ENCODE measurements around the gene GALNT10. TPM values are rescaled to one million over a fixed set of nuclear protein-coding genes. Genes with fewer than 3 reads are reported as not detected.

Gene GALNT10
- total RNA-seq, 1 experiment from 2014 or later, result 27.8 TPM

DNA sequence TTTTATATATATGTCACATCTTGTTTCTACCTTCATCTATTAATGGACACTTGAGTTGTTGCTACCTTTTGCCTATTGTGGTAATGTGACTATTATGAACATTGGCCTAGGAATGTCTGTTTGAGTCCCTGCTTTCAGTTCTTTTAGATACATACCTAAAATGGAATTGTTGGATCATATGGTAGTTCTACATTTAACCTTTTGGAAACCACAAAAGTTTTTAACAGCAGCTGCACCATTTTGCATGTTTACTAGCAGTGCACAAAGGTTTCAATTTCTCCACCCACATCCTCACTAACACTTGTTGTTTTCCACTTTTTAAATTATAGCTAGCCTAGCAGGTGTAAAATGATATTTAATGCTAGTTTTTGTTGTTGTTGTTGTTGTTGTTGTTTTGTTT, 88.4 kb downstream of the GALNT10 start:
- Histone ChIP-seq H4K20me1 (ENCODE audit: insufficient read depth) (peaks cover 3% of the 10 kb centered on the region; the same call in 1 of the 2 replicates), H3K9ac (ENCODE audit: low read length) (no peak overlapping the region), H3K9me3 (ENCODE audit: control insufficient read depth in 1 of 2, insufficient read depth in 1 of 2, low read depth in 1 of 2, low read length in 2 of 2) (no peaks in the 10 kb centered on the region), H3K9me2 (ENCODE audit: insufficient read depth) (no peaks in the 10 kb centered on the region), H3K27ac (ENCODE audit: low read depth, low read length) (no peak overlapping the region), H3K27me3 (ENCODE audit: insufficient read depth, low read length) (no peaks in the 10 kb centered on the region), H3K36me3 (ENCODE audit: control insufficient read depth in 1 of 2, insufficient read depth in 2 of 2, low read length in 2 of 2) (no peaks in the 10 kb centered on the region), H3K4me2 (ENCODE audit: low read length) (no peak overlapping the region), H2AFZ (ENCODE audit: low read depth, low read length, poor library complexity, severe bottlenecking) (no peak overlapping the region), H3K4me1 (ENCODE audit: control insufficient read depth in 1 of 2, insufficient read depth in 2 of 2, low read length in 2 of 2) (no peaks in the 10 kb centered on the region), H3K79me2 (ENCODE audit: insufficient read depth, low read length) (no peaks in the 10 kb centered on the region), H3K4me3 (replicated peaks in 1 of 2; ENCODE audit: low read depth in 1 of 2, low read length in 2 of 2) (no peak overlapping the region)
- RAD21 ChIA-PET (ENCODE audit: low non-redundant PET in 1 of 2, low total read pairs in 2 of 2, uncharacterized antibody in 2 of 2, unreplicated experiment in 2 of 2), result no interaction called here
- DNase-seq (ENCODE audit: low read depth, low spot score), result no peak
- no peak for ATAC-seq
- POLR2A ChIA-PET, result no interaction called here
- TF ChIP-seq, protein P1, sequence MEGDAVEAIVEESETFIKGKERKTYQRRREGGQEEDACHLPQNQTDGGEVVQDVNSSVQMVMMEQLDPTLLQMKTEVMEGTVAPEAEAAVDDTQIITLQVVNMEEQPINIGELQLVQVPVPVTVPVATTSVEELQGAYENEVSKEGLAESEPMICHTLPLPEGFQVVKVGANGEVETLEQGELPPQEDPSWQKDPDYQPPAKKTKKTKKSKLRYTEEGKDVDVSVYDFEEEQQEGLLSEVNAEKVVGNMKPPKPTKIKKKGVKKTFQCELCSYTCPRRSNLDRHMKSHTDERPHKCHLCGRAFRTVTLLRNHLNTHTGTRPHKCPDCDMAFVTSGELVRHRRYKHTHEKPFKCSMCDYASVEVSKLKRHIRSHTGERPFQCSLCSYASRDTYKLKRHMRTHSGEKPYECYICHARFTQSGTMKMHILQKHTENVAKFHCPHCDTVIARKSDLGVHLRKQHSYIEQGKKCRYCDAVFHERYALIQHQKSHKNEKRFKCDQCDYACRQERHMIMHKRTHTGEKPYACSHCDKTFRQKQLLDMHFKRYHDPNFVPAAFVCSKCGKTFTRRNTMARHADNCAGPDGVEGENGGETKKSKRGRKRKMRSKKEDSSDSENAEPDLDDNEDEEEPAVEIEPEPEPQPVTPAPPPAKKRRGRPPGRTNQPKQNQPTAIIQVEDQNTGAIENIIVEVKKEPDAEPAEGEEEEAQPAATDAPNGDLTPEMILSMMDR (IDR thresholded peaks at IDR 0.05 in 2 of 3, conservative IDR thresholded peaks at IDR 0.05 in 1 of 3; ENCODE audit: borderline replicate concordance in 1 of 3, insufficient read depth in 1 of 3, low read depth in 2 of 3, low read length in 2 of 3), result no peak
- TF ChIP-seq, protein P2, sequence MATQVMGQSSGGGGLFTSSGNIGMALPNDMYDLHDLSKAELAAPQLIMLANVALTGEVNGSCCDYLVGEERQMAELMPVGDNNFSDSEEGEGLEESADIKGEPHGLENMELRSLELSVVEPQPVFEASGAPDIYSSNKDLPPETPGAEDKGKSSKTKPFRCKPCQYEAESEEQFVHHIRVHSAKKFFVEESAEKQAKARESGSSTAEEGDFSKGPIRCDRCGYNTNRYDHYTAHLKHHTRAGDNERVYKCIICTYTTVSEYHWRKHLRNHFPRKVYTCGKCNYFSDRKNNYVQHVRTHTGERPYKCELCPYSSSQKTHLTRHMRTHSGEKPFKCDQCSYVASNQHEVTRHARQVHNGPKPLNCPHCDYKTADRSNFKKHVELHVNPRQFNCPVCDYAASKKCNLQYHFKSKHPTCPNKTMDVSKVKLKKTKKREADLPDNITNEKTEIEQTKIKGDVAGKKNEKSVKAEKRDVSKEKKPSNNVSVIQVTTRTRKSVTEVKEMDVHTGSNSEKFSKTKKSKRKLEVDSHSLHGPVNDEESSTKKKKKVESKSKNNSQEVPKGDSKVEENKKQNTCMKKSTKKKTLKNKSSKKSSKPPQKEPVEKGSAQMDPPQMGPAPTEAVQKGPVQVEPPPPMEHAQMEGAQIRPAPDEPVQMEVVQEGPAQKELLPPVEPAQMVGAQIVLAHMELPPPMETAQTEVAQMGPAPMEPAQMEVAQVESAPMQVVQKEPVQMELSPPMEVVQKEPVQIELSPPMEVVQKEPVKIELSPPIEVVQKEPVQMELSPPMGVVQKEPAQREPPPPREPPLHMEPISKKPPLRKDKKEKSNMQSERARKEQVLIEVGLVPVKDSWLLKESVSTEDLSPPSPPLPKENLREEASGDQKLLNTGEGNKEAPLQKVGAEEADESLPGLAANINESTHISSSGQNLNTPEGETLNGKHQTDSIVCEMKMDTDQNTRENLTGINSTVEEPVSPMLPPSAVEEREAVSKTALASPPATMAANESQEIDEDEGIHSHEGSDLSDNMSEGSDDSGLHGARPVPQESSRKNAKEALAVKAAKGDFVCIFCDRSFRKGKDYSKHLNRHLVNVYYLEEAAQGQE (IDR thresholded peaks at IDR 0.05; ENCODE audit: low read depth), result no peak
- TF ChIP-seq JUND (IDR thresholded peaks at IDR 0.05), result no peak
- TF ChIP-seq SP1 (IDR thresholded peaks at IDR 0.05; ENCODE audit: low read depth), result no peak
- TF ChIP-seq ZFX (IDR thresholded peaks at IDR 0.05), result no peak
- CTCF ChIA-PET, result no interaction called here
- intact Hi-C loops (cut with micrococcal nuclease), result no loop called here
- no TSS peak for BruUV-seq (replicated peaks)

Measured in HCT116 (cell line).